Right lobe of liver (tissue), 6 donors: ENCODE results near the gene GABPB2. TPM values are rescaled to one million over a fixed set of nuclear protein-coding genes. Genes with fewer than 3 reads are reported as not detected.

ENCODE experiments used
- ATAC-seq, 4 donors: fragments of 200-7000 bp; cut with Tn5 transposase; one replicate each; pipeline ENCODE4 v1.9.1; 2020; ENCODE audit warnings: mild to moderate bottlenecking in 4 of 4, moderate library complexity in 4 of 4
- DNase-seq, 3 donors: peaks; one replicate each; pipeline ENCODE4 v3.0.0-alpha.2; 2020
- H3K27ac ChIP-seq, 3 donors: fragments of 200-600 bp; one replicate each; pipeline ENCODE4 v1.8.0; 2022
- H3K27me3 ChIP-seq, 2 donors: fragments of 200-600 bp; one replicate each; pipeline ENCODE4 v1.8.0; 2022
- H3K36me3 ChIP-seq, 4 donors: fragments of 200-600 bp; sonication (generic) in 1 of 4; one replicate each; pipeline versions ENCODE4 v1.5.1 to v1.8.0; 2017 to 2022; ENCODE audit warnings: control low read depth in 1 of 4
- H3K4me1 ChIP-seq, 4 donors: fragments of 200-600 bp; sonication (generic) in 1 of 4; one replicate each; pipeline versions ENCODE4 v1.5.1 to v1.8.0; 2017 to 2022; ENCODE audit warnings: control low read depth in 1 of 4
- H3K4me3 ChIP-seq, 3 donors: fragments of 200-600 bp; one replicate each; pipeline ENCODE4 v1.8.0; 2022
- H3K9me3 ChIP-seq, 4 donors: fragments of 200-600 bp; sonication (generic) in 1 of 4; one replicate each; pipeline versions ENCODE4 v1.5.1 to v1.8.0; 2017 to 2022; ENCODE audit warnings: control low read depth in 1 of 4
- POLR2A ChIP-seq: fragments of 450-650 bp; IDR thresholded peaks from one replicate; pipeline ENCODE4 v1.6.1; 2017; ENCODE audit warnings: antibody characterized with exemption, mild to moderate bottlenecking
- WGBS: methylation state at CpG from one replicate; pipeline ENCODE4 v1.1.6; 2018; ENCODE audit warnings: low coverage, low lambda C conversion rate; ENCODE audit not compliant: insufficient coverage; ENCODE audit errors: missing lambda C conversion rate; 5-methylcytosine and 5-hydroxymethylcytosine counted together
- intact Hi-C, 2 donors: fragments of 100-400 bp; cut with DNase I; formaldehyde crosslinking; loops; one replicate each; pipeline versions ENCODE4 v1.11.2 to v1.14.1; 2022
- total RNA-seq, 6 experiments: library from RNA; depleted of rRNA in 2 of 6; stranded (reverse); fragments of >200 nt in 2 of 6; fragmentation: NEBNext Ultra II Directional in 3 of 6; extraction: Animal tissue kit (Norgen Biotek cat#: 25700) in 3 of 6; gene quantifications; one replicate each; pipeline versions ENCODE4 v1.1.0 to v1.2.4, GENCODE V29; 2016 to 2023
- TF ChIP-seq, protein P1 (sequence below), 4 donors: fragments of 200-600 bp in 3 of 4; fragments of 450-650 bp in 1 of 4; IDR thresholded peaks; one replicate each; pipeline versions ENCODE4 v1.5.1 to v1.8.0; 2016 to 2022; ENCODE audit warnings: antibody characterized with exemption in 4 of 4, mild to moderate bottlenecking in 2 of 4
- donor health status: DM: no; HTN: yes; CAD: no.
- donor health status: DM: no; HTN: no; CAD: no.
- donor health status: DM: no; HTN: no; CAD: no.
- donor health status: DM: no; HTN: yes; CAD: no.
- donor health status: DM: no; HTN: yes; CAD: no.

The GABPB2 gene
- total RNA-seq, 6 experiments from 2014 or later = 2.0 to 6.5 (median 5.0) TPM

DNA sequence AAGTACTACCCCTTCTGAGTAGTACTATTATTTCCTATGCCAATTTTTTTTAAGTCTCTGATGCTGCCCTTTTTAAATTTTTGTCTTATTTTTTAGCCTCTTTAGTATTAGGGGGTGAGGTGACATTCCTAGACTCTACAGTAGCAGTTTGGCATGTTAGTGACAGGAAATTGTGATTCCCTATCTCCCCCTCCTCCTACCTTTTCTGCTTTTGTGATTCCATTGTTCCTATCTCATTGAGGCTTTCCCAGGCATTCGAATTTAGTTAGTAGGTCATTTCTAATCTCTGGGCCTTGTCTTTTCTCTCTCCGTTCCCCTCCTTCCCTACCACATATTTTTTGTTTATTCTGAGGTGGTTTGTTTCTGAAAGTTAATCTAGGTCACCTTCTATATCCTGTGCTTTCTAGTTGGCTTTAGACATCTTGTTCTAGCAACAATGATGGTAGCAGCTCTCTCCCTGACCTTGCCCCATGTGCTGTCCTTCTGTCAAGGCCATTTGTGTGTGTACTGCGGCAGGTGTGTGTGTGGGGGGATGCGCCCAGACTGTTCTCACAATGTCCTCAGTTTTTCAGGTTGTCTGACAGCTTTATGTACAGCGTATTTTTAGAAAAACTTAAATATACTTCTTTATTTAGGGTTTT is 54.3 kb downstream of the GABPB2 start:
- DNase-seq = no peak

DNA sequence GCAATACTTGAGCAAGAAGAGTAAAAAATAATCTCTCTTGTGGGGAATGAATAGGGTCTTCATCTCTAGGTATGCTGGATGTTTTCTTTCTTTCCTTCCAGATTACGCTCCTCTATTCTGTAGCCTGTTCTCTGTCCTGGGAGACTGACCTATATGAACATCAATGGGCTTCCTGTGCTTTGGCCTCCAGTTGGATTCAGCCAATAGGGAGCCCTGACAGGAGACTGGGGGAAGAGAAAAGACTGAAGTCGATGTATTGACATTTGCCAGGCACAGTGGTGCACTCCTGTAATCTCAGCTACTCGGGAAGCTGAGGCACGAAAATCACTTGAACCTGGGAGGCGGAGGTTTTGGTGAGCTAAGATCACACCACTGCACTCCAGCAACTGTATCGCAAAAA is 58.2 kb downstream of the GABPB2 start:
- intact Hi-C loops = no loop called here
- no peak for TF ChIP-seq POLR2A
- TF ChIP-seq, protein P1, sequence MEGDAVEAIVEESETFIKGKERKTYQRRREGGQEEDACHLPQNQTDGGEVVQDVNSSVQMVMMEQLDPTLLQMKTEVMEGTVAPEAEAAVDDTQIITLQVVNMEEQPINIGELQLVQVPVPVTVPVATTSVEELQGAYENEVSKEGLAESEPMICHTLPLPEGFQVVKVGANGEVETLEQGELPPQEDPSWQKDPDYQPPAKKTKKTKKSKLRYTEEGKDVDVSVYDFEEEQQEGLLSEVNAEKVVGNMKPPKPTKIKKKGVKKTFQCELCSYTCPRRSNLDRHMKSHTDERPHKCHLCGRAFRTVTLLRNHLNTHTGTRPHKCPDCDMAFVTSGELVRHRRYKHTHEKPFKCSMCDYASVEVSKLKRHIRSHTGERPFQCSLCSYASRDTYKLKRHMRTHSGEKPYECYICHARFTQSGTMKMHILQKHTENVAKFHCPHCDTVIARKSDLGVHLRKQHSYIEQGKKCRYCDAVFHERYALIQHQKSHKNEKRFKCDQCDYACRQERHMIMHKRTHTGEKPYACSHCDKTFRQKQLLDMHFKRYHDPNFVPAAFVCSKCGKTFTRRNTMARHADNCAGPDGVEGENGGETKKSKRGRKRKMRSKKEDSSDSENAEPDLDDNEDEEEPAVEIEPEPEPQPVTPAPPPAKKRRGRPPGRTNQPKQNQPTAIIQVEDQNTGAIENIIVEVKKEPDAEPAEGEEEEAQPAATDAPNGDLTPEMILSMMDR (IDR thresholded peaks at IDR 0.05) = no peak
- no peak for ATAC-seq
- 88% methylated on average over 6 of the region's 6 CpGs for WGBS
- no peaks in the 10 kb centered on the region for H3K9me3 ChIP-seq
- no peaks in the 10 kb centered on the region for H3K27me3 ChIP-seq
- no peak overlapping the region for H3K27ac ChIP-seq
- no peak overlapping the region for H3K4me3 ChIP-seq
- no peak for DNase-seq
- H3K4me1 ChIP-seq = no peaks in the 10 kb centered on the region
- H3K36me3 ChIP-seq = peaks cover 0 to 3% (median 0%) of the 10 kb centered on the region in 4 donors

More for the DNA sequence above, 54.3 kb downstream of the GABPB2 start:
- Histone ChIP-seq H3K4me1 (no peaks in the 10 kb centered on the region), H3K36me3 (peaks cover 0 to 8% (median 0%) of the 10 kb centered on the region in 4 donors), H3K4me3 (no peak overlapping the region), H3K27me3 (no peaks in the 10 kb centered on the region), H3K27ac (no peak overlapping the region), H3K9me3 (no peaks in the 10 kb centered on the region)
- no peak for TF ChIP-seq POLR2A
- TF ChIP-seq, protein P1 (IDR thresholded peaks at IDR 0.05) = no peak
- 81% methylated on average over 5 of the region's 5 CpGs for WGBS
- intact Hi-C loops = no loop called here
- ATAC-seq = no peak

DNA sequence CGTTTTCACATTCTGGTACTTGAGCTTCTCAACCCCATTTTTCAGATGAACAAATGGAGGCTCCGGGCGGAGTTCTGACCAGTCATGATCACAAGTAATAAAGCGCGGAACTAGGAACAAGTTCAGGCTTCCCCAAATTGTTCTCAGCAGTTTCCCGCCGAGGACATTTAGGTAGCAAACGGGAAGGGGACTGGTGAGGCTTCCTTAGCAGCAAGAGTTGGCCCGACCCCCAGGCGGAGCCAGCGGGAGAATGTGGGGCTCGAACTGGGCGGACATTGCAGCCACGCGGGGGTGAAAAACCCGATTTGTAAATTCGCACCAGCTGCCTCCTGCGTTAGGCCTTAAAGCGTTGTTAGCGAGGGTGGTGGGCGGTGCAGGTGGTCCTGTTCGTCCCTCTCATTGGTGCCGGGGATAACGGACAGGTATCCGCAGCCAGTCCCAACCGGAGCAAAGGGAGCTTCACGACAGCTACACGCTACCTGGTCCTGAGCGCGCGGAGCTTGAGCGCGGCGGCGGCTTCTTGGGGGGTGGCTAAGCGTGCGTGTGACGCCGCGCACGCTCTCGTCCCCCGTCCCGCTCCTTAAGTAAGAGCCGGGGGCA is 60.5 kb downstream of the GABPB2 start:
- ATAC-seq (peak; percentile 87 to 95 (median 89)), DNase-seq (peak; percentile 62 to 87 (median 76))
- intact Hi-C loops = no loop called here
- Histone ChIP-seq H3K27me3 (no peaks in the 10 kb centered on the region), H3K9me3 (no peaks in the 10 kb centered on the region), H3K4me1 (no peaks in the 10 kb centered on the region), H3K4me3 (peak overlapping the region; percentile 17 to 41 (median 26)), H3K27ac (no peak overlapping the region), H3K36me3 (no peaks in the 10 kb centered on the region)
- 33% methylated on average over 22 of the region's 45 CpGs for WGBS
- TF ChIP-seq POLR2A = no peak
- TF ChIP-seq, protein P1 (IDR thresholded peaks at IDR 0.05) = no peak

DNA sequence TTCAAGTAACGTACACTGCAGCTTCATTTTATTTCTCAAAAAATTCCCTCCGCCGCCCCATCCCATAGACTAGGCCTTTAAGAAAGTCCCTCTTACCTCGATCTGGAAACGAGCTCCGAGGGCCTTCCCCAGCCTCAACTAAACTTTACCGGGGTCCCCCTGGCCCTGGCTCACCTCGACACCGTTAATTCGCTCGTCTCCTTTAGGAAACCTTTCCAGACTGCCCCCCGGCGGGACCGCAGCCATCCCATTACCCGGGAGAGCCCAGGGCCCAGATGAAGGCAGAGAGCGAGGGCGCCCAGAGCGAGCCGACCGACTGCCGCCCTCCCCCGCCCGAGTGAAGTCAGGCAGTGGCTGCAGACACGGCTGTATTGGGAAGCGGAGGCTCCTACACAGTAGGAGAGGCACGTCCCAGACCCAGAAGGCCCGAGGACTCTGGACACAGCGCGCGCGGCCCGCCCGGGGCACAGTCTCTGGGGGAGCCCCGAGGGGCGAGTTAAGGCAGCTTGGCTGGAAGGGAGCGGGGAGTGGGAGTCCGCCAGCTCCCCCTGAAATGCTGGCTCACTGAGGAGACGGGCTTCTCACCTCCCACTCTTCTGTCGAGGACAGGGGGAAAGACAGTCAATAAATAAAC is 61.3 kb downstream of the GABPB2 start:
- peak overlapping the region; percentile 17 to 41 (median 26) for H3K4me3 ChIP-seq
- H3K27ac ChIP-seq = no peak overlapping the region
- no peaks in the 10 kb centered on the region for H3K27me3 ChIP-seq
- 48% methylated on average over 25 of the region's 39 CpGs for WGBS
- TF ChIP-seq POLR2A = no peak
- TF ChIP-seq, protein P1 (IDR thresholded peaks at IDR 0.05) = no peak
- ATAC-seq (peak; percentile 15 to 29 (median 24)), DNase-seq (peak in 1 of 3 donors; percentile 36)
- no peaks in the 10 kb centered on the region for H3K9me3 ChIP-seq
- intact Hi-C loops = no loop called here
- no peaks in the 10 kb centered on the region for H3K4me1 ChIP-seq
- no peaks in the 10 kb centered on the region for H3K36me3 ChIP-seq
